GM12878 (cell line): ENCODE results near the gene DEXI. TPM values are rescaled to one million over a fixed set of nuclear protein-coding genes. Genes with fewer than 3 reads are reported as not detected.
A peak's percentile ranks its signal among the peaks of the same experiment; 100 is the strongest.

Experiments used
- ATAC-seq: fragments of 200-7000 bp; cut with Tn5 transposase; 3 replicates; pipeline ENCODE4 v1.9.1; 2020; ENCODE audit warnings: mild to moderate bottlenecking, moderate library complexity
- BruUV-seq: library from RNA; stranded (reverse); fragments of 400-500 nt; replicated peaks from 2 replicates; lab custom pipeline; 2021; lab: Mats Ljungman, UMichigan
- CTCF ChIA-PET: fragments of 300-600 bp; sonication (Branson Sonifier 250); formaldehyde crosslinking; extraction: SDS; loops from one replicate; lab custom pipeline; 2021; ENCODE audit warnings: inconsistent platforms; lab: Yijun Ruan, JAX
- POLR2A ChIA-PET: fragments of 350-600 bp; formaldehyde crosslinking; extraction: SDS; loops from one replicate; lab custom pipeline; 2021; ENCODE audit warnings: inconsistent platforms; lab: Charles Lee
- RAD21 ChIA-PET: fragments of 300-600 bp; sonication (Branson Sonifier 250); formaldehyde crosslinking; loops from one replicate; lab custom pipeline; 2023; ENCODE audit warnings: antibody characterized with exemption; ENCODE audit not compliant: unreplicated experiment; lab: Charles Lee
- SMC1A ChIA-PET: fragments of 300-600 bp; sonication (Branson Sonifier 250); formaldehyde crosslinking; loops from one replicate; lab custom pipeline; 2023; ENCODE audit not compliant: unreplicated experiment, uncharacterized antibody; lab: Charles Lee
- DNase-seq: peaks from one replicate; pipeline ENCODE4 v3.0.0-alpha.2; 2011; ENCODE audit warnings: low read depth, low spot score
- FAIRE-seq: peaks from 3 replicates; lab custom pipeline; 2011; peaks lifted over from hg19 to GRCh38; lab: Jason Lieb, UNC
- H2AFZ ChIP-seq: 2 replicates; pipeline ENCODE4 v1.6.0; 2011; ENCODE audit warnings: low read depth, low read length, control low read depth; ENCODE audit not compliant: control insufficient read depth
- H3K27ac ChIP-seq: 2 replicates; pipeline ENCODE4 v1.5.1; 2011; ENCODE audit warnings: control low read depth; ENCODE audit not compliant: control insufficient read depth, insufficient read depth
- H3K27me3 ChIP-seq, 2 experiments: replicated peaks in 1 of 2; 2 replicates each; pipeline versions ENCODE4 v1.6.0 to v1.6.1; 2011; ENCODE audit warnings: low read length in 1 of 2; ENCODE audit not compliant: control insufficient read depth in 2 of 2, insufficient read depth in 2 of 2
- H3K36me3 ChIP-seq, 2 experiments: 2 replicates each; pipeline ENCODE4 v1.5.1; 2011; ENCODE audit warnings: low read length in 1 of 2; ENCODE audit not compliant: control insufficient read depth in 2 of 2, insufficient read depth in 2 of 2
- H3K4me1 ChIP-seq: 2 replicates; pipeline ENCODE4 v1.6.1; 2011; ENCODE audit warnings: mild to moderate bottlenecking, low read length, moderate library complexity, mixed read lengths; ENCODE audit not compliant: control insufficient read depth, insufficient read depth
- H3K4me2 ChIP-seq: 2 replicates; pipeline ENCODE4 v1.6.0; 2011; ENCODE audit warnings: control low read depth; ENCODE audit not compliant: control insufficient read depth, insufficient read depth
- H3K4me3 ChIP-seq: fragments of 200-600 bp; sonication (generic); 2 replicates; pipeline ENCODE4 v1.5.1; 2016
- H3K79me2 ChIP-seq: 2 replicates; pipeline ENCODE4 v1.6.0; 2011; ENCODE audit warnings: low read length; ENCODE audit not compliant: control insufficient read depth, insufficient read depth
- H3K9ac ChIP-seq: 2 replicates; pipeline ENCODE4 v1.8.0; 2011; ENCODE audit warnings: low read length, control low read depth, mixed read lengths; ENCODE audit not compliant: control insufficient read depth, insufficient read depth
- H3K9me3 ChIP-seq: replicated peaks from 3 replicates; pipeline ENCODE4 v1.5.1; 2011; ENCODE audit warnings: mild to moderate bottlenecking, low read length; ENCODE audit not compliant: control insufficient read depth, insufficient read depth
- H4K20me1 ChIP-seq: 2 replicates; pipeline ENCODE4 v1.6.0; 2011; ENCODE audit not compliant: control insufficient read depth, insufficient read depth
- ATF2 ChIP-seq: IDR thresholded peaks from 2 replicates; pipeline ENCODE4 v1.6.1; 2012; ENCODE audit warnings: low read length, inconsistent platforms
- ATF3 ChIP-seq: IDR thresholded peaks from 2 replicates; pipeline ENCODE4 v1.6.1; 2011; ENCODE audit warnings: low read depth, mild to moderate bottlenecking, low read length, moderate library complexity, borderline replicate concordance; ENCODE audit errors: extremely low read depth
- ATF7 ChIP-seq: fragments of 450-650 bp; IDR thresholded peaks from 2 replicates; pipeline ENCODE4 v1.6.1; 2016; ENCODE audit warnings: low read depth, mild to moderate bottlenecking
- BCLAF1 ChIP-seq: fragments of 450-650 bp; IDR thresholded peaks from 2 replicates; pipeline ENCODE4 v1.6.1; 2017; ENCODE audit warnings: antibody characterized with exemption, mild to moderate bottlenecking, moderate library complexity
- CBFB ChIP-seq: IDR thresholded peaks from 2 replicates; pipeline ENCODE4 v1.6.1; 2016; ENCODE audit warnings: antibody characterized with exemption, low read depth
- CHD4 ChIP-seq: fragments of 200-600 bp; sonication (generic); IDR thresholded peaks from 2 replicates; pipeline ENCODE4 v1.6.1; 2016; ENCODE audit warnings: mild to moderate bottlenecking
- E2F4 ChIP-seq: IDR thresholded peaks from 2 replicates; pipeline ENCODE4 v1.6.1; 2012; ENCODE audit warnings: low read depth, low read length, improper control_type of control experiment
- EP300 ChIP-seq, 2 experiments: fragments of 150-350 bp in 1 of 2; IDR thresholded peaks; 2 replicates each; pipeline ENCODE4 v1.6.1; 2011 to 2012; ENCODE audit warnings: low read depth in 2 of 2, low read length in 2 of 2, borderline replicate concordance in 1 of 2, improper control_type of control experiment in 1 of 2, inconsistent platforms in 1 of 2; ENCODE audit not compliant: control insufficient read depth in 1 of 2
- ESRRA ChIP-seq: IDR thresholded peaks from 2 replicates; pipeline ENCODE4 v1.6.1; 2012; ENCODE audit warnings: mild to moderate bottlenecking, low read length, improper control_type of control experiment
- FOXM1 ChIP-seq: IDR thresholded peaks from 2 replicates; pipeline ENCODE4 v1.6.1; 2012; ENCODE audit warnings: low read depth, mild to moderate bottlenecking, inconsistent platforms, low read length, moderate library complexity
- JUNB ChIP-seq: IDR thresholded peaks from 2 replicates; pipeline ENCODE4 v1.6.1; 2016; ENCODE audit warnings: antibody characterized with exemption, mild to moderate bottlenecking
- RAD51 ChIP-seq: fragments of 450-650 bp; IDR thresholded peaks from 2 replicates; pipeline ENCODE4 v1.6.1; 2016; ENCODE audit warnings: moderate library complexity, mild to moderate bottlenecking, inconsistent platforms
- RUNX3 ChIP-seq: IDR thresholded peaks from 2 replicates; pipeline ENCODE4 v1.6.1; 2012; ENCODE audit warnings: low read length, inconsistent platforms
- ZSCAN29 ChIP-seq: fragments of 450-650 bp; IDR thresholded peaks from 2 replicates; pipeline ENCODE4 v1.6.1; 2017; ENCODE audit warnings: mild to moderate bottlenecking, moderate library complexity
- WGBS: methylation state at CpG from one replicate; pipeline ENCODE4 v1.1.6; 2016; ENCODE audit warnings: low lambda C conversion rate; ENCODE audit not compliant: insufficient replicate concordance, insufficient coverage; ENCODE audit errors: missing lambda C conversion rate; 5-methylcytosine and 5-hydroxymethylcytosine counted together
- in situ Hi-C: fragments of 300-500 bp; cut with MboI; formaldehyde crosslinking; loops from 9 replicates; pipeline ENCODE4 v1.14.3; 2018; ENCODE audit warnings: mixed read lengths
- intact Hi-C: fragments of 100-400 bp; cut with micrococcal nuclease; formaldehyde crosslinking; loops from one replicate; pipeline ENCODE4 v1.14.2; 2022; ENCODE audit not compliant: unreplicated experiment
- polyA plus RNA-seq, 11 experiments: library from polyadenylated mRNA; depleted of rRNA in 4 of 11; unstranded in 6 of 11; stranded (reverse) in 5 of 11; fragments of >200 nt; fragmentation: Nextera tagmentation in 4 of 11; fragmentation: Illumina TruSeq in 1 of 11; extraction: Ambion mirVana in 4 of 11; extraction: Trizol in 1 of 11; gene quantifications; 1 replicate in 1 of 11; 2 replicates in 10 of 11; pipeline versions ENCODE4 v1.2.1 to v1.2.3, GENCODE V29; 2011 to 2016; ENCODE audit warnings: inconsistent platforms in 2 of 11, missing spikeins in 2 of 11, low read depth in 1 of 11
- total RNA-seq, 4 experiments: library from RNA; depleted of rRNA in 3 of 4; stranded (reverse); fragments of >200 nt in 3 of 4; fragmentation: Illumina TruSeq in 1 of 4; extraction: Trizol in 1 of 4; gene quantifications; 2 replicates each; pipeline versions ENCODE4 v1.2.1 to v1.2.3, GENCODE V29; 2013 to 2021
- TF ChIP-seq, protein P1 (sequence below): fragments of 450-650 bp; IDR thresholded peaks from 2 replicates; pipeline ENCODE4 v1.6.1; 2018; ENCODE audit warnings: borderline replicate concordance, mild to moderate bottlenecking; ENCODE audit not compliant: partially characterized antibody

DEXI gene
- total and polyA plus RNA-seq, 10 of the 15 experiments (the other 5 are each of a cell fraction or from before 2014, with no cell fraction given): 1.4 to 26.3 (median 18.4) TPM

GRCh38 chr16:10939649-10940234 lies 2.5 kb downstream of the DEXI start:
- H4K20me1 ChIP-seq: no peaks in the 10 kb centered on the region; the same call in none of the 2 replicates
- H3K79me2 ChIP-seq: peaks cover 57% of the 10 kb centered on the region
- in situ Hi-C loops (no loop called here), intact Hi-C loops (loop anchor here (5.0 kb wide), 1 partner anchor 417 kb away; no protein-coding TSS in a partner anchor)
- FAIRE-seq (no peak), DNase-seq (no peak), ATAC-seq (no peak)
- ChIA-PET SMC1A (interaction anchor here (1.1 to 3.0 kb wide), 8 partner anchors 7 to 645 kb away, joined by 3 to 12 read pairs (median 4); partner anchors contain the start of gene NUBP1), CTCF (interaction anchor here (0.6 to 6.3 kb wide), 7 partner anchors 9 to 654 kb away, joined by 3 to 63 read pairs (median 10); partner anchors contain the start of gene CIITA), POLR2A (interaction anchor here (0.6 to 3.8 kb wide), 4 partner anchors 11 to 194 kb away, joined by 3 to 24 read pairs (median 14); partner anchors contain the start of gene CIITA), RAD21 (interaction anchor here (0.7 to 7.1 kb wide), 6 partner anchors 10 to 200 kb away, joined by 3 to 50 read pairs (median 4); partner anchors contain the start of gene CIITA)
- H3K27me3 ChIP-seq: no peaks in the 10 kb centered on the region
- no peaks in the 10 kb centered on the region for H3K9me3 ChIP-seq
- peak overlapping the region; percentile 71; the same call in 1 of the 2 replicates for H3K27ac ChIP-seq
- peaks cover 39% of the 10 kb centered on the region for H3K4me1 ChIP-seq
- peaks cover 0 to 2% of the 10 kb centered on the region in 2 experiments; a peak in 2 of 4 replicates for H3K36me3 ChIP-seq
- H2AFZ ChIP-seq: no peak overlapping the region
- peak overlapping the region; percentile 98 for H3K4me2 ChIP-seq
- no TSS peak for BruUV-seq
- WGBS: 93% methylated on average over 7 of the region's 7 CpGs
- H3K4me3 ChIP-seq: peak overlapping the region; percentile 82
- peak overlapping the region; percentile 90 for H3K9ac ChIP-seq
- TF ChIP-seq JUNB: no peak
- TF ChIP-seq RUNX3: no peak
- no peak for TF ChIP-seq CBFB
- TF ChIP-seq, protein P1, sequence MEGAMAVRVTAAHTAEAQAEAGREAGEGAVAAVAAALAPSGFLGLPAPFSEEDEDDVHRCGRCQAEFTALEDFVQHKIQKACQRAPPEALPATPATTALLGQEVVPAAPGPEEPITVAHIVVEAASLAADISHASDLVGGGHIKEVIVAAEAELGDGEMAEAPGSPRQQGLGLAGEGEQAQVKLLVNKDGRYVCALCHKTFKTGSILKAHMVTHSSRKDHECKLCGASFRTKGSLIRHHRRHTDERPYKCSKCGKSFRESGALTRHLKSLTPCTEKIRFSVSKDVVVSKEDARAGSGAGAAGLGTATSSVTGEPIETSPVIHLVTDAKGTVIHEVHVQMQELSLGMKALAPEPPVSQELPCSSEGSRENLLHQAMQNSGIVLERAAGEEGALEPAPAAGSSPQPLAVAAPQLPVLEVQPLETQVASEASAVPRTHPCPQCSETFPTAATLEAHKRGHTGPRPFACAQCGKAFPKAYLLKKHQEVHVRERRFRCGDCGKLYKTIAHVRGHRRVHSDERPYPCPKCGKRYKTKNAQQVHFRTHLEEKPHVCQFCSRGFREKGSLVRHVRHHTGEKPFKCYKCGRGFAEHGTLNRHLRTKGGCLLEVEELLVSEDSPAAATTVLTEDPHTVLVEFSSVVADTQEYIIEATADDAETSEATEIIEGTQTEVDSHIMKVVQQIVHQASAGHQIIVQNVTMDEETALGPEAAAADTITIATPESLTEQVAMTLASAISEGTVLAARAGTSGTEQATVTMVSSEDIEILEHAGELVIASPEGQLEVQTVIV: no peak
- TF ChIP-seq FOXM1: no peak
- no peak for TF ChIP-seq ATF7
- TF ChIP-seq ATF3: no peak
- no peak for TF ChIP-seq CHD4
- no peak for TF ChIP-seq E2F4
- TF ChIP-seq BCLAF1: no peak
- TF ChIP-seq ZSCAN29: no peak
- TF ChIP-seq RAD51: no peak
- TF ChIP-seq ESRRA: no peak
- no peak for TF ChIP-seq EP300 (IDR thresholded peaks at IDR 0.05; ENCODE audit: borderline replicate concordance in 1 of 2, control insufficient read depth in 1 of 2, low read depth in 2 of 2, low read length in 2 of 2)
- no peak for TF ChIP-seq ATF2
